DMS153 treated with DMSO at 0.1 percent for 48 hours (cell line): ENCODE data around the gene SOX21.
A peak's percentile ranks its signal among the peaks of the same experiment; 100 is the strongest.
"Not testable (repeated sequence)": the region's sequence is repeated elsewhere in the genome, so short reads cannot be mapped to it uniquely, and the experiment has no call there.

Experiments used
- DNase-seq: peaks from one replicate; lab custom pipeline; 2025; ENCODE audit not compliant: unreplicated experiment; lab: John Stamatoyannopoulos, UW

The SOX21 gene

DNA sequence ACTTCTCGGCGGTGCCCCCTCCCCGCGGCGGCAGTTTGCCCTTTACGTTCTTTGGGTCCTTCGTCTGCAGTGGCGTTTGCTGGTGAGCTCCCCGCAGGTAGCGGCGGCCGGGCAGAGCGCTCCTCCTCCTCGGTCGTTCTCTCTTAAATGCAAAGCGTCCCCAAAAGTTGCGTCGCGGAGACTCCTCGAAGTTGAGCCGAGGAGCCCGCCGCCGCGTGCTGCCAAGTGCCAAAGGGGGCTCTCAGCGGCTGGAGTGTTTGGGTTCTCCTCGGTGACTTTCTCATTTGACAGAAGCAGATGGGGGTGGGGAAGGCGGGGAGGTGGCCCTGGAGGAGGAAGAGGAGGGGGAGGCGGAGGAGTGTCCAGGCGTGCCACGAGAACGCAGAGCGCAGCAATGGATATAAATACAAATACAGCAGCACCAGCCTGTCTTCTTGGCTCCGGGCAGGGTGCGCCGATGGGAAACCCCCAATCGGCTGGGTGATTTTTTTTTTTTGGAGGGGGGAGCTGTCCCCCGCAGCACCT is at the start of gene SOX21:
TSS of gene SOX21 (minus strand) at position 259 of the 525 bp plus-strand sequence. CDS start 496 bp downstream, outside the sequence.
- peak; percentile 66 for DNase-seq

DNA sequence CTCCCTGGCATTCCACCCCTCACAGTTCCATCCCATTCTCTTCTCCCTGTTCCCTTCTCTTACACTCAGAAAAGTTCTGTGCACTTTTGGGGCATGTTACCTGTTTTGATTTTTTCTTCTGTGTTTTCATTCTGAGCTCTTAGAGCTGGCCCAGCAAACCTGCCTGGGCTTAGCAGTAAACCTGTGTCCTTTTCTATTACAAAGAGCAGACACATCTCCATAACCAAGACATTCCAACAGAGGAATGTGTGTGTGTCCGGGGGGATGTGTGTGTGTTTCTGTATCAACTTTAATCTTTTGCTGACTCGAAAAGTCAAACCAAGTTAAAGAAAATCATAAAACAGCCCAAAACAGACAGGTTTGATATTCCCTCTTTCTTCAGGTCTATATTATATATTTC is 49.1 kb upstream of the SOX21 start:
- DNase-seq = no peak

DNA sequence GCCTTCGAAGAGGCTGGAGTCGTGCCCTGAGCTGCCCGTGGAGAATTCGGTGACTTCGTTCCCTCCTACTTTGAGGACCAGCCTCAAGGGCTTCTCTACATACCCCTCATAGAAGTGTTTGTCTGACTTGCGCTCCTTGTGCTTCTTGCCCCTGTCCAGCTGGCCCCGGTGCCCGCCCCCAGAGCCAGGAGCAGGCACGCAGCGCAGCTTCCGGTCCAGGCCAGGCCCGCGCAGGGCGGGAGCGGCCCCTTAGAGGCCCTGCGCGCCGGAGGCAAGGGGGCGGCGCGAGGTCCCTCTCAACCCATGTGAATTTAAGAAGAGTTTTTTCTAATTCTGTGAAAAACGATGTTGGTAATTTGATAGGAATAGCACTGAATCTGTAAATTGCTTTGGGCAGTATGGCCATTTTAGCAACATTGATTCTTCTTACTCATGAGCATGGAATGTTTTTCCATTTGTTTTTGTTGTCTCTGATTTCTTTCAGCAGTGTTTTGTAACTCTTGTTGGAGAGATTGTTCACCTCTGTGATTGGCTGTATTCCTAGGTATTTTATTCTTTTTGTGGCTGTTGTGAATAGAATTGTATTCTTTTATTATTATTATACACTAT is 46.9 kb upstream of the SOX21 start:
- no peak for DNase-seq

DNA sequence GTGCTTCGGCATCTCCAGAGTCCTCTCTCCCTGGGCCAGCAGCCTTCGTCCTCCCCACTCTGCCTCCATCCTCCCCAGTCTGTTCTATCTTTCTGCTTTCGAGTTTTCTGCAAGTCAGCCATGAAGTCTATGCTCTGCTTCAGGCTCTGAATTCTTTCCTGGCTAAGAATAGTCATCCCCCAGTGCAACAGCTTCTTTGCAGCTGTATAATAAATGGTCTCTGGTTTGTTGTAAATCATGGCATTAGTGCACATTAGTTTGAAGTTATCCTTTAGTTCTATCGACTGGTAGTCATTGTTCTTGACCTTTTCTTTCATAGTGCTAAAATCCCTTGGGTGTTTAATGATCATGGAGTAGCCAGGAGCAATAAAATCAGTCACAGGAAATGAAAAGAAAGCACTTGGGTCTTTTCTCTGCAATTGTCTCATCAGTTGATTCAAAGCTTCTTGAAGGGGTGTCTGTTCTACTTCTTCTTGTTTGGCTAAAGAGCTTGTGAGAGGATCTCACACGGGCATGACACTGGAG is 46.2 kb upstream of the SOX21 start:
- no peak for DNase-seq

DNA sequence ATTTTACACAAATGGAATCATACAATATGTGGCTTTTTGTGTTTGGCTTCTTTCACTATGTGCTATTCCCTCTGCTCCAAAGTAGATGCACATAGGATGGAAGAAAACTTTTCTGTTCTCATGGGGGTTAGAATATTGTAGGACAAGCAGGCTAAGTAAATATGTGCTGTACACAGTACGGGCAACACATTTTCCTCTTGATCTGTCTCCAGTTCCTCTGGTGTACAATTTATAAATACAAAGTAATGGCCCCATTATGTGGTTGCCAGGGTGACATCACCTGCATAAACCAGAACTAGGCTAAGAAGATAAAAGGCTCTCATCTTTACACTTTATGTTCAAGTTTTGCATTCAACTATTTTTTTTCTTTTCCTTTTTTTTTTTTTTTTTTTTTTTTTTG is 41.0 kb upstream of the SOX21 start:
- peak; percentile 56 for DNase-seq

DNA sequence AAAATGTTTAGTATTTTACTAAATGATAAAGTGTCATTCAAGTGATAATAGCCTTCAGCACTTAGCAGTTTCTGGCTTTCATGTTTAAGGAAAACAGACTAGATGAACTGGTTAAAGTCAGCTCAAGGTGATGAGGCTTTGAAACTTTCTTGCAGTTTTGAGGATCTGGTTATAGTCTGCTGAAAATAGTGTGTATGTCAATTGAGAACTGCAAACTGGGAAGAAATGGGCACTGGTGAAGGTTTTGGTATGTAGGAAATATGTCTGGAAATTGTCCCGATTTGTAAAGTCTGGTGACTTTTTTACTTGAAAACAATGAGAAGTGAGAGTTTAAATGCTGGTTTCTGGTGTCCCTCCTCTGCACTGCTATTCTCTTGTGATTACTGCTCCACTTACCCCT is 36.8 kb upstream of the SOX21 start:
- no peak for DNase-seq

DNA sequence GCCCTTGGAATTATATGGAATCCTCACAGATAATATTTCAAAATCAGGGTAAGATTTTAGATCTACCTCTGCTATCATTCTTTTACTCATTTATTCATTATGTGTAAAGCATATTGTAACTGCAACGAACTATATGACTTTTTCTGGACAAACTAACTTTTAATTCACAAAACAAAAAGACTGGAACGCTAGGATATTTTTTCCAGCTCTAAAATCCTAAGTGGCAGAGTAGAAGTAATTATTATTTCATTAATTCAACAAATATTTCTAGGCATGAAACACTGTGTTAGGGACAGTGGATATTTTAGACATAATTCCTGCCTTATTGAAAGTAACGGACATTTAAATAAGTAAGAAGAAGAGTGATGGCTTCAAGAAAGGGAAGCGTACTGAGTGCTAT is 26.9 kb upstream of the SOX21 start:
- no peak for DNase-seq

DNA sequence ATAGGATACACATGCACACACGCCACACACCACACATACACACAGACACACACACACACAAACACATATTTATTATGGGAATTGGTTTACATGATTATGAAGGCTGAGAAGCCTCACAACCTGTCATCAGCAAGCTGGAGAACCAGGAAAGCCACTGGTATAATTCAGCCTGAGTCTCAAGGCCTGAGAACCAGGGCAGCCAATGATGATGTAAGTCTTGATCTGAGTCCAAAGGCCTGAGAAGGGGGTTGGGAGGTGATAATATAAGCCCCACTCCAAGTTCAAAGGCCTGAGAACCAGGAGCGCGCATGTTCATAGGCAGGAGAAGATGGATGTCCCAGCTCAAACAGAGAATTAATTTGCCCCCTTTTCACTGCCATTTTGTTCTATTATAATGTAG is 18.7 kb upstream of the SOX21 start:
- no peak for DNase-seq

DNA sequence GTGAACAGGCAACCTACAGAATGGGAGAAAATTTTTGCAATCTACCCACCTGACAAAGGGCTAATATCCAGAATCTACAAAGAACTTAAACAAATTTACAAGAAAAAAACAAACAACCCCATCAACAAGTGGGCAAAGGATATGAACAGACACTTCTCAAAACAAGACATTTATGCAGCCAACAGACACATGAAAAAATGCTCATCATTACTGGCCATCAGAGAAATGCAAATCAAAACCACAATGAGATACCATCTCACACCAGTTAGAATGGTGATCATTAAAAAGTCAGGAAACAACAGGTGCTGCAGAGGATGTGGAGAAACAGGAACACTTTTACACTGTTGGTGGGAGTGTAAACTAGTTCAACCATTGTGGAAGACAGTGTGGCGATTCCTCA is 17.6 kb upstream of the SOX21 start:
- not testable (repeated sequence) for DNase-seq

DNA sequence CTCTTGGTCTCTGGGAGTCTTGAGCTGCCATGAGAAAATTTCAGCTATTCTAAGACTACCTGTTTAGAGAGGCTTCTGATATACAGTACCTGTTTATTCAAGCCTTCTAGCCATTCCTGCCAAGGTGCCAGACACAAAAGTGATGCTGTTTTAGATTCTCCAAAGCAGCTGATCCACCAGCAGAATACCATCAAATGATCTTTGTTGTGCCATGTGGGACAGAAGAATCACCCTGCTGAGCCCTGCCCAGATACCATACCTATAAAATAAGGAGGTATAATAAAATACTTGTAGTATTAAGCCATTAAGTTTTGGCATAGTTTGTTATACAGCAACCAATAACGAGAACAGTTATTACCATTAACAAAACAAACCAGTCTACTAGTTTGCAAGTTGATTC is 14.1 kb upstream of the SOX21 start:
- DNase-seq = no peak

DNA sequence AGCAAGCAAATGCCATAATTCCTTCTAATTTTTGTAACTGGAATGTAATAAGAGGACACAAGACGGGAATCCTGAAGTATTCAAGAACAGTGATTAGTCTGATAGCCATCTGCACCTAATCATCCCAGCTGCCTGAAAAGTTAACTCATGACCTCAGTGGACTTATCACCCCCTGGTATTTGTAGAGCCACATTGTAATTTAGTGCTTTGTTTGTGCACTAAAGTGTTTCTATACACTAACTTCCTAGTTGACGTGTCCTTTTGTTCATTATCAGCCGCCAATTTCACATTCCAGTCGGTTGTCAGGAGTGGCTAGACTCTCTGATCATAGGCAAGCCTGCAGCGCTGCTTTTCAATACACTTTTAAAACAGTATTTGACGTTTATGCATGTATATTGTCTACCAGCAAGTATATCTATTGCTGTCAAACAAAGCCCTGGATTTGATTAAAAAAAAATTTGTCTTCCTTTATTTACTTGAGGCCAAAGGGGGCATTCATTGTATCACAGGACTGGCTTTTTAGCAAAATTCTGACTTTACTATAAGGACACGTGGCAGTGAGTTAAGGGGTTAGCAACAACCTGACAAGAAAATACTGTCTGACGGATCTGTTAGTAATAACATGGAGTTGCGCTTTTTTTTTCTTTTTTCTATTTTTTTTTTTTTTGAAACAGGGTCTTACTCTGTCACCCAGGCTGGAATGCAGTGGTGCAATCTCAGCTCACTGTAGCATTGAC is 10.4 kb upstream of the SOX21 start:
- no peak for DNase-seq

DNA sequence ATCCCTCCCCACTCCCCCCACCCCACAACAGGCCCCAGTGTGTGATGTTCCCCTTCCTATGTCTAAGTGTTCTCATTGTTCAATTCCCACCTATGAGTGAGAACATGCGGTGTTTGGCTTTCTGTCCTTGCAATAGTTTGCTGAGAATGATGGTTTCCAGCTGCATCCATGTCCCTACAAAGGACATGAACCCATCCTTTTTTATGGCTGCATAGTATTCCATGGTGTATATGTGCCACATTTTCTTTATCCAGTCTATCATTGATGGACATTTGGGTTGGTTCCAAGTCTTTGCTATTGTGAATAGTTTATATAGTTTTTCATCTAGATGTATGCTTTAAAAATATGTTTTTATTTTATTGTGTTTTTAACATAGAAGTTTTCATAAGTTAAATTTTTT is 6.4 kb upstream of the SOX21 start:
- not testable (repeated sequence) for DNase-seq

DNA sequence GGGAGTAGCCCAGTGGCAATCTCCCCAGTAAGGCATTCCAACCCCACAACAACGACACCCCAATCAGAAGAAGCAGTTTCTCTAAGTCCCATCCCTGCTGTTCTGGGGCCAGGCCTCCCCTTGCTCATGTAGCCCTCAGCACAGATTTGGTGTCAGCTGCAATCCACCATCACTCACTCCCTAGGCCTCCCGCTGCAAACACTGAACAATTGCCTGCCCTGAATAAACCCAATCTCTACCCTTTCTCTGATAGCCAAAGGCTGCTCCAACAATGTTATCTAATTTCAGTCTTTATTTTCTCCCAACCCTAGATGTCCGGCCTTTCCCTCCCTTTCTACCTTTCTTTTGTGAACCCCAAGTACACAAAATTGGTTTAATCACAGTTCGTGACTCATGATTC is 5.6 kb upstream of the SOX21 start:
- no peak for DNase-seq

DNA sequence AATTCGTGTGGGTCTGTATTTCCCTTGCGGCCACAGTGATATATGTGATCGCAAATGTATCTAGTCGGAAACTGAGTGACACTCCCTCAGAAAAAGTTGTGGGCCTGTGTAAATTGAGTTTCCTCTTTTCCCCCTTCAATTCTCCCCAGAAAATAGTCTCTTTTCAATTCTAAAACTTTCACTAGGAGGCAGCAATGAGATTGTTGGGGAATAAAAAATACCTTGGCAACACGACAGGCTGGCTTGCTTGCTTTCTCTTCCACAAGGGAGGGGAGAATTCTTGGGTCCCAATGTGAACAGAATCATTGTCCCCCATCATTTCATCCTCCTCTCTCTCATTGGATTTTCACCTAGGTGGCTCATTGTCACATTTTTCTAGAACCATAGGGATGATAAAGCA is 3.7 kb upstream of the SOX21 start:
- peak; percentile 32 for DNase-seq

DNA sequence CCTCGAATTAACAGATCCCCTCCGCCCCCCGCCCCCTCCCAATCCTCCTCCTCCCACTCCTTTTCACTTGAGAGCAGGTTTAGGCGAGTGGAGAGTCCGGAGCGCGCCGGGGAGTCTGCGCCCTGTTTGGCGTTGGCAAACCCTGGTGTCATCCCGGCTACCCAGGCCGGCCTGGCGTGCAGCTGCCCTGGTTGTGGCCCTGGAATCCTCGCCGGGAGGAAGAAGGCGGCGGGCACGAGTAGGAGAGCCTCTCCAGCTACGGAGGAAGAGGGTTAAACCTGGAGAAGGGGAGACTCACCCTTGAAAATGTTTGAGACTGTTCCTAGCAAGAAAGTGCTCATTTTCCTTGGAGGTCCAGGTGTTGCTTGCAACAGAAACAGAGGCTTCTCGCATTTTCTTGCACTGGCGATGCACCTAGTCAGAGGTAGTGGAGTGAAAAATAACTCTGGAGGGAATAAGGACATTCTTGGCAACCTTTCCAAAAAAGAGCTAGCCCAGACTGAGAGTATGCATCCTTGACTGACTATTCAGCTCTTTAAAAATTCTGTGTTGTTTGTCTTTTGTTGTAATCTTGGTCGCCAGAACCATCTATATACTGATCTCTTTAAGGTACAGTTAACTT is 1.3 kb upstream of the SOX21 start:
- peak; percentile 52 for DNase-seq

DNA sequence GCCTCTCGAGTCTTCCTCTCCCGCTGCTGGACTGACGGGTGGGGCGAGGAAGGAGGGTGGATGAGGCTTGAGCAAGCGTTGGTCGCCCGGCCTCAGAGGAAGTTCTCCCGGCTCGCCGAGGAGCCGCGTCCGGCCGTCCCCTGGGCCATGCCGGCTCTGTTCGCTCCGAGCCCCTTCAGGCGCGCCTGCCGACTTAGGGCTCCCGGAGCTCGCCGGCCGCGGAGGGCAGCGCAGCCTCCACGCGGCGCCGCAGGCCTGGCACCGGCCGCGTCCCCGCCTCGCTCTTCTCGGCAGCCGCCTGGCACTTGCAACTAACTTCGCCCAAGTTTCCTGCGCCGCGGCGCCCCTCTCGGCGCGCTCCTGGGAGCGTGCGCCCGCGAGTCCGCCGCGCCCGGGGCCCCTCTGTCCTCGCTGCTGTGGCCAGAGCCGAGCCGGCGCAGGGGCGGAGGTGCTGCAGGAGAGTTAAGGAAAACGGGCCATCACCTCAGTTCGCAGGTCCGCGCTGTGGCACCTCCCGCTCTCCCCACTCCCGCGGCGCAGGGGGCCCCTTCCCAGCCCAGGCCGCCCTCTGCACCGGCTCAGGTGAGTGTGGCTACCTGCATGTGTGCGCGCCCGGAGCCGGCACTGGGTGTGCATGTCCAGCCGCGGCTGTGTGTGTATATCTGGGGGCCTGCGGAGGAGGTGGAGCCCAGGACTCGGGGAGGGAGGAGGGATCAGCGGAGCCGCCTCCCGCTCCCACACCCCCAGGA is 641 bp upstream of the SOX21 start:
- peak; percentile 52 for DNase-seq

DNA sequence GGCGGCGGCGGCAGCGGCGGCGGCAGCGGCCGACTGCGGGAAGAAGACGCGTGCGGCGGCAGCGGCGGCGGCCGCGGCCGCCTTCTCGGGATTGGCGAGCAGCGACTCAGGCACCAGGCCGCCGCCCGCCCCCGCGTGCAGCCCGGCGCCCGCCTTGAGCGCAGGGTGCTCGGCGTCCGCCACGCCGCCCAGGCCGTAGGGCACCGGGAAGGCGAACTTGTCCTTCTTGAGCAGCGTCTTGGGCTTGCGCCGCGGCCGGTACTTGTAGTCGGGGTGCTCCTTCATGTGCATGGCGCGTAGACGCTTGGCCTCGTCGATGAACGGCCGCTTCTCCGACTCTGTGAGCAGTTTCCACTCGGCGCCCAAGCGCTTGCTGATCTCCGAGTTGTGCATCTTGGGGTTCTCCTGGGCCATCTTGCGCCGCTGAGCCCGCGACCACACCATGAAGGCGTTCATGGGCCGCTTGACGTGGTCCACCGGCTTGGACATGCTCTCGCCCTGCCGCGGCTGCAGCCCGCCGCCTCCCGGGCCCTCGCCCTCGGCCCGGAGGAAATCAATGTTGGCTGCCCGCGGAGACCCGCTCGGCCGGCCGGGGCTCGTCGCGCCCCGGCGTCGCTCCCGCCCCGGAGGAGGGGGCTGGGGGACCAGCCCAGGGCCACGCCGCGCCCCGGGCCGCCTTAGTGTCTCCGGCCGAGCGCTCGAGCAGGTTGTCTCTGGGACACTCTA is 621 bp downstream of the SOX21 start:
- DNase-seq = no peak

DNA sequence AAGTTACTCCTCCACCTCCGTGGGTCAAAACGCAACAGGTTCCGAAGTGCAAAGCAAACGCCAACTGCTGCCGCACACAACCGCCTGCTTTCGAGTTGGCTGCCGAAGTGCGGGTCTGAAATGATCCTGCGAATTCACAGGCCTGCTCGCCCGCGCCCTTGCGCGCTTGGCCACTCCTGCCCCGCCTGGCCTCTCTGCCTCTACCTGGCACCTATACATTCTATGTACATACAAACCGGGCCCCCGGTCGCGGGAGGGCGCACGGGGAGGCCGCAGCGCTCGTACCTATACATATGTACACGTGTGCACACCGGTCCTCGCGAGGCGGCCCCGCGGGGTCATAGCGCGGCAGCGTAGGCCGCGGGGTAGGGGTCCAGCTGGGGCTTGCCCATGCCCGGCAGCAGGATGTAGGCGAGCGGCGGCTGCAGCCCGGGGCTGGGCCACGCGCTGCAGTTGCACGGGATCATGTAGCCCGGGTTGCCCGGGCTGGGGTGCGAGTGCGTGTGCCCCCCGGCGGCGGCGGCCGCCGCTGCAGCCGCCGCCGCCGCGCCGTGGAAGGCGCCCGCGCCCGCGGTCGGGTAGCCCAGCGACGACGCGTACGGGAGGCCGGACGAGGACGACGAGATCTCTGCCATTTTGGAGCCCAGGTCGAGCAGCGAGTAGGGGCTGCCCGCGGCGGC is 1.3 kb downstream of the SOX21 start:
- DNase-seq = peak; percentile 90

DNA sequence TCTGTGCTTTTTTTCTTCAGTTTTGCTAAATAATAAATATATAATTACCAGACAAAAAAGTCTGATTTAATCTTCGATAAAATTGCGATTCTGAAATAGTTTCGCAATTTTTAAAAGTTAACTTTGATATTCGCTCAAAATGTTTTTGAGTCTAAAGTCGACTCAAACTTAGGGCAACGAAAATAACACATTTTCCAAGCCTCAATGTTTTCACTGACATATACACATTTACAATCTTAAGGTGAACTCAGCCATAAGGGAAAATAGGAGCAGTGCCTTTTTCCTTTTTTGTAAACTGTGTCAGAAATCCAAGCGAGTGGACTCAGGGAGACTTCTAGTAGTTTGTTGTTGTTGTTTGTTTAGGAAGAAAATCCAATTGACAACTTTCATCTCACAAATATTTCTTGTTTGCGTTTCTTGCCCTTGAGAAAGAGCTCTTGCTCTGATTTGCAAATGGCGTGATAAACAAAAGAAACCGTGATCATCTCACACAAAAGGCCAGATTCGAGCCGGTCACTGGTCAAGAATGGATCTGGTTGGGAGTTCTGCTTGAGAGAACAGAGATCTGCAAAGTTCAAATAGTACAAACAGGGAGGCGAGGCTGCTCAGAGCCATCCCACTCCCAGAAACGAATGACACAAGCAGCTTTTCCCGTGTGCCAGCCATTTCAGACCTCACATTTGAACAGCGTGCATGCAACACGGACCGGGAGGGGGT is 2.1 kb downstream of the SOX21 start:
- DNase-seq = peak; percentile 40
